H9 (cell line): ENCODE results near the gene CACNA1D. TPM values are rescaled to one million over a fixed set of nuclear protein-coding genes. Genes with fewer than 3 reads are reported as not detected.

ENCODE experiments used
- DNase-seq: peaks from one replicate; pipeline ENCODE4 v3.0.0-alpha.2; 2017
- H2AFZ ChIP-seq: one replicate; pipeline ENCODE4 v1.6.1; 2013; ENCODE audit warnings: mild to moderate bottlenecking, low read length, control low read depth, moderate library complexity
- H2AK5ac ChIP-seq: 2 replicates; pipeline ENCODE4 v1.6.1; 2013; ENCODE audit warnings: low read length, control low read depth, mixed read lengths; ENCODE audit not compliant: insufficient read length
- H2BK120ac ChIP-seq: one replicate; pipeline ENCODE4 v1.6.1; 2013; ENCODE audit warnings: low read depth, mild to moderate bottlenecking, low read length, control low read depth, inconsistent platforms; ENCODE audit not compliant: poor library complexity, severe bottlenecking
- H2BK12ac ChIP-seq: 2 replicates; pipeline ENCODE4 v1.6.1; 2013; ENCODE audit warnings: low read length, control low read depth, mixed read lengths, low read depth; ENCODE audit not compliant: insufficient read length
- H2BK15ac ChIP-seq: 2 replicates; pipeline ENCODE4 v1.6.1; 2013; ENCODE audit warnings: low read depth, low read length, control low read depth
- H2BK20ac ChIP-seq: one replicate; pipeline ENCODE4 v1.6.1; 2013; ENCODE audit warnings: low read depth, mild to moderate bottlenecking, low read length, control low read depth, inconsistent platforms; ENCODE audit not compliant: poor library complexity, severe bottlenecking
- H2BK5ac ChIP-seq: 2 replicates; pipeline ENCODE4 v1.6.1; 2013; ENCODE audit warnings: low read length, control low read depth, mixed read lengths; ENCODE audit not compliant: insufficient read length
- H3K14ac ChIP-seq: 2 replicates; pipeline ENCODE4 v1.6.1; 2013; ENCODE audit warnings: low read length, control low read depth; ENCODE audit not compliant: insufficient read depth
- H3K18ac ChIP-seq: 2 replicates; pipeline ENCODE4 v1.6.1; 2013; ENCODE audit warnings: low read depth, mild to moderate bottlenecking, mixed read lengths, low read length, control low read depth; ENCODE audit not compliant: insufficient read length
- H3K23ac ChIP-seq: 2 replicates; pipeline ENCODE4 v1.6.1; 2013; ENCODE audit warnings: low read length, control low read depth, mixed read lengths, low read depth; ENCODE audit not compliant: insufficient read length
- H3K23me2 ChIP-seq: 2 replicates; pipeline ENCODE4 v1.6.1; 2013; ENCODE audit warnings: low read depth, mild to moderate bottlenecking, mixed read lengths, low read length, control low read depth; ENCODE audit not compliant: insufficient read length, poor library complexity, severe bottlenecking
- H3K27ac ChIP-seq: 2 replicates; pipeline ENCODE4 v1.5.1; 2013; ENCODE audit warnings: low read length, control low read depth, mixed read lengths, low read depth; ENCODE audit not compliant: insufficient read length
- H3K27me3 ChIP-seq: 2 replicates; pipeline ENCODE4 v1.6.1; 2013; ENCODE audit warnings: low read length, control low read depth, inconsistent platforms; ENCODE audit not compliant: insufficient read depth
- H3K4ac ChIP-seq: 2 replicates; pipeline ENCODE4 v1.6.1; 2013; ENCODE audit warnings: low read depth, mild to moderate bottlenecking, control low read depth, inconsistent platforms, low read length, moderate library complexity
- H3K4me1 ChIP-seq: 2 replicates; pipeline ENCODE4 v1.6.1; 2013; ENCODE audit warnings: low read length, control low read depth, inconsistent platforms; ENCODE audit not compliant: insufficient read depth
- H3K4me2 ChIP-seq: 2 replicates; pipeline ENCODE4 v1.6.1; 2013; ENCODE audit warnings: low read length, control low read depth, mixed read lengths; ENCODE audit not compliant: insufficient read length, insufficient read depth
- H3K56ac ChIP-seq: 2 replicates; pipeline ENCODE4 v1.6.1; 2013; ENCODE audit warnings: low read depth, mild to moderate bottlenecking, mixed read lengths, low read length, control low read depth; ENCODE audit not compliant: insufficient read length
- H3K79me1 ChIP-seq: 2 replicates; pipeline ENCODE4 v1.6.1; 2013; ENCODE audit warnings: low read depth, mild to moderate bottlenecking, moderate library complexity, low read length, control low read depth, inconsistent platforms; ENCODE audit not compliant: insufficient read depth, poor library complexity, severe bottlenecking
- H3K79me2 ChIP-seq: 2 replicates; pipeline ENCODE4 v1.6.1; 2013; ENCODE audit warnings: low read length, control low read depth, inconsistent platforms; ENCODE audit not compliant: insufficient read depth
- H3K9ac ChIP-seq: 2 replicates; pipeline ENCODE4 v1.6.1; 2013; ENCODE audit warnings: low read length, control low read depth, mixed read lengths; ENCODE audit not compliant: insufficient read length; ENCODE audit errors: extremely low read depth
- H3K9me3 ChIP-seq: one replicate; pipeline ENCODE4 v1.6.1; 2013; ENCODE audit warnings: low read depth, low read length, inconsistent platforms; ENCODE audit not compliant: control insufficient read depth
- H3T11ph ChIP-seq: one replicate; pipeline ENCODE4 v1.6.1; 2013; ENCODE audit warnings: mild to moderate bottlenecking, low read length, control low read depth, inconsistent platforms
- H4K20me1 ChIP-seq: one replicate; pipeline ENCODE4 v1.6.1; 2013; ENCODE audit not compliant: control insufficient read depth, insufficient read length, insufficient read depth
- H4K5ac ChIP-seq: 2 replicates; pipeline ENCODE4 v1.6.1; 2013; ENCODE audit warnings: low read depth, mild to moderate bottlenecking, mixed read lengths, low read length, control low read depth; ENCODE audit not compliant: insufficient read length
- H4K8ac ChIP-seq: replicated peaks from 2 replicates; pipeline ENCODE4 v1.6.1; 2013; ENCODE audit warnings: low read length, control low read depth, mixed read lengths, low read depth; ENCODE audit not compliant: insufficient read length
- H4K91ac ChIP-seq: 2 replicates; pipeline ENCODE4 v1.6.1; 2013; ENCODE audit warnings: low read depth, mild to moderate bottlenecking, moderate library complexity, mixed read lengths, low read length, control low read depth; ENCODE audit not compliant: insufficient read length
- H3K27ac Mint-ChIP-seq, 3 experiments: 2 replicates in 2 of 3; 3 replicates in 1 of 3; pipeline ENCODE4 v1.8.0; 2020 to 2021; ENCODE audit warnings: mixed read lengths in 3 of 3, mild to moderate bottlenecking in 1 of 3, moderate library complexity in 1 of 3
- H3K27me3 Mint-ChIP-seq: 2 replicates; pipeline ENCODE4 v1.8.0; 2021; ENCODE audit warnings: low read depth, mild to moderate bottlenecking, moderate library complexity, mixed read lengths
- H3K36me3 Mint-ChIP-seq, 3 experiments: 2 replicates in 2 of 3; 3 replicates in 1 of 3; pipeline ENCODE4 v1.8.0; 2020 to 2021; ENCODE audit warnings: low read depth in 3 of 3, mixed read lengths in 3 of 3; ENCODE audit not compliant: insufficient read depth in 1 of 3
- H3K4me1 Mint-ChIP-seq, 2 experiments: 2 replicates each; pipeline ENCODE4 v1.8.0; 2020; ENCODE audit warnings: mixed read lengths in 2 of 2
- H3K4me3 Mint-ChIP-seq, 2 experiments: 2 replicates in 1 of 2; 3 replicates in 1 of 2; pipeline ENCODE4 v1.8.0; 2020 to 2021; ENCODE audit warnings: mild to moderate bottlenecking in 2 of 2, mixed read lengths in 2 of 2, moderate library complexity in 1 of 2
- H3K9me3 Mint-ChIP-seq, 2 experiments: 2 replicates in 1 of 2; 3 replicates in 1 of 2; pipeline ENCODE4 v1.8.0; 2020; ENCODE audit warnings: mild to moderate bottlenecking in 2 of 2, mixed read lengths in 2 of 2, moderate library complexity in 1 of 2
- CTCF ChIP-seq: fragments of 200-600 bp; sonication (generic); conservative IDR thresholded peaks from 3 replicates; pipeline ENCODE4 v1.8.0; 2021; ENCODE audit warnings: antibody characterized with exemption, mild to moderate bottlenecking
- WGBS: extraction: QIAGEN DNeasy Blood & Tissue Kit; methylation state at CpG from one replicate; pipeline ENCODE4 v1.1.7; 2013; ENCODE audit warnings: missing lambda C conversion rate, low lambda C conversion rate, mixed read lengths; ENCODE audit not compliant: insufficient read length; ENCODE audit errors: extremely low coverage; 5-methylcytosine and 5-hydroxymethylcytosine counted together
- total RNA-seq: library from RNA; stranded (reverse); gene quantifications from 2 replicates; pipeline ENCODE4 v1.2.1, GENCODE V29; 2021

Gene CACNA1D
- total RNA-seq, 1 experiment from 2014 or later = 3.5 TPM

- TF ChIP-seq CTCF = no peak
- H3K18ac ChIP-seq = no peak overlapping the region
- no peak overlapping the region for H4K8ac ChIP-seq
- Mint-ChIP-seq H3K4me3 (no peak overlapping the region), H3K4me1 (no peaks in the 10 kb centered on the region; a peak in 1 of 4 replicates), H3K27me3 (no peaks in the 10 kb centered on the region; the same call in 1 of the 2 replicates), H3K36me3 (peaks cover 0 to 31% (median 18%) of the 10 kb centered on the region in 3 experiments; a peak in 6 of 7 replicates), H3K27ac (no peak overlapping the region), H3K9me3 (no peaks in the 10 kb centered on the region)
- no peaks in the 10 kb centered on the region for H3K9me3 ChIP-seq
- no peak overlapping the region for H4K91ac ChIP-seq
- H3T11ph ChIP-seq = no peak overlapping the region
- no peak overlapping the region for H3K56ac ChIP-seq
- H2BK15ac ChIP-seq = no peak overlapping the region
- no peak overlapping the region for H3K14ac ChIP-seq
- H4K5ac ChIP-seq = no peak overlapping the region
- no peaks in the 10 kb centered on the region for H3K79me2 ChIP-seq
- no peaks in the 10 kb centered on the region for H3K23me2 ChIP-seq
- H2BK12ac ChIP-seq = no peak overlapping the region
- H3K79me1 ChIP-seq = no peaks in the 10 kb centered on the region
- no peak overlapping the region for H2AFZ ChIP-seq
- H3K23ac ChIP-seq = no peak overlapping the region
- no peak overlapping the region for H2BK120ac ChIP-seq
- H2BK5ac ChIP-seq = no peak overlapping the region
- H3K27ac ChIP-seq = no peak overlapping the region
- no peaks in the 10 kb centered on the region for H3K27me3 ChIP-seq
- H3K4me1 ChIP-seq = no peaks in the 10 kb centered on the region
- no peak overlapping the region for H3K4me2 ChIP-seq
- H4K20me1 ChIP-seq = no peaks in the 10 kb centered on the region
- WGBS = no CpG with 5 or more reads among the region's 4 CpGs
- H3K4ac ChIP-seq = no peak overlapping the region
- no peak for DNase-seq
- no peak overlapping the region for H2BK20ac ChIP-seq
- H3K9ac ChIP-seq = no peak overlapping the region
- no peak overlapping the region for H2AK5ac ChIP-seq
Observed at GRCh38 chr3:53816425-53816824, 322.0 kb downstream of the CACNA1D start.
